ENCODE measurements around the gene DCAF15.

The DCAF15 gene

GRCh38 chr19:13977803-13978202 is 25.5 kb downstream of the DCAF15 start:
- DNase-seq (ENCODE audit: low read depth) = no peak

DNA sequence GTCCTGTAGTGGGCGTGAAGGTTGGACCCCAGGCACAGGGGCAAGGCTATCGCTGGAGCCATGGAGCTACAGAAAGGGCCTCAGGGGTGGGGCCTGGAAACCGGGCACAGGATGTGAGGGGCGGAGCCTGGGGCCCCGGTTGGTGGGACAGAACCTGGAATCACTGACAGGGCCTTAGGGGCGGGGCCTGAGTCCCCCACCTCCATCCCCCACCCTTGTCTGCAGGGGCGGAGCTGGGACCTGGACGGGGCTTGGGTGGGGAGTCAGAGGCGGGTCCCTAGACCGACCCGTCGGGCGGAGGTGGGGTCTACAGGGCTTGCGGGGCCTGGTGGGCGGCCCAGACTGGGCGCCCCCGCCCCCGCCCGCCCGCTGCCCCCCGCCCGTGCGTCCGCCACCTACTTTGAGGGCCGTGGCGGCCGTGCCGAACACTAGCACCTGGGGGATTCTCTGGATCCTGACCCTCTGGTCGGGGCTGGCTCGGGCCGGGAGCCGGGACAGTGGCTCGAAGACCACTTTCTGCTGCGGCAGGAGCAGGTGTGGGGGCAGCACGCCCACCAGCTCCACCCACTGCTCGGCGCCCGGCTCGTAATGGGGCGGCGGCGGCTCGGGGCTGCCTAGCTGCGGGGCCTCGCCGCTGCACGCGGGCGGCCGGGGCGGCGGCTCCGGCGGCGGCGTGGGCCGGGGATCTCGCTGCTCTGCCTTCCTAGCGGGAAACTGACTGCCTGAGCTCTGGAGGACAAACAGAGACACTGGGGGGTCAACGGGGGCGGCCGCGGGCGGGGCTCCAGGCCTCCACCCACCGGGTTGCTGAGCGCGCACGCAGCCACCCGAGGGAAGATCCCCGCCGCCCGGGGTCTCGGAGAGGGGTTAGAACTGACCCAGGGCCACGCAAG is 26.3 kb downstream of the DCAF15 start:
- no peak for DNase-seq (ENCODE audit: low read depth)

DNA sequence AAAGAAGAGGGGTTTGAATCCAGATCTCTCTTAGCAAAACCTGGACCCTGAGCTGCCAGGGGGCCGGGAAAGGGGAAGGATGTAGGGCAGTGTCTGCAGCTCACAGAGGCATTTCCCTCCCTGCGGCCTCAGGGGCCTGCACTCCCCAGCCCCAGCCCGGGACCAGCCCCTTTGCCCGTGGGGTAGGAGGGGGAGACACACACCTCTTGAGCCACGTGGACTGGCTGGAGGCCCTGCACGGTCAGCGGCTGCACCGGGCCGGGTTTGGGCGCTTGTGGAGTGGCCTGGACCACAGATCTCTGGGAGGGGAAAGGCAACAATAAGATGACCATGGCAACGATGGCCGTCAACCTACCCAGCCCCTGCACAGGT is 26.9 kb downstream of the DCAF15 start:
- DNase-seq (ENCODE audit: low read depth) = no peak

DNA sequence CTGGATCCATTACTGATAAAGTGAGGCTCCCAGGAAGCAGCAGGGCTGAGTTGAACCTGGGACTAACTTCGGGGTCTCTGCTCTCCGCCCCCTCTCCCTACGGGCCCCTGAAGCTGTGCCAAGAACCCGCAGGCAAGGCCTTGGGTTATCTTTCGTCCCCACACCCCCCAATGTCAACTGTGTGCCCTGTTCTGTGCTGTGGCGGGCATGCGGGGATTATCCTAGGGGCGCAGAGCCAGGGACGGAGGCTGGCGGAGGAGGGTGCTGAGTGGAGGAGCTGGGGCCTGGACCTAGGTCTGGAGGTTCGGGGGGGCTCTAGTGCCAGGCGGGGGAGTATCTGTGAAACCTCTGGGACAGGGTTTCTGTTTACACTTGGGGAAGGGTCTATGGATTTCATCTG is 27.4 kb downstream of the DCAF15 start:
- no peak for DNase-seq (ENCODE audit: low read depth)

GRCh38 chr19:13980340-13980739 is 28.0 kb downstream of the DCAF15 start:
- DNase-seq (ENCODE audit: low read depth) = no peak

- DNase-seq (ENCODE audit: low read depth) = no peak
Observed at GRCh38 chr19:13981021-13981420, 28.7 kb downstream of the DCAF15 start.

DNA sequence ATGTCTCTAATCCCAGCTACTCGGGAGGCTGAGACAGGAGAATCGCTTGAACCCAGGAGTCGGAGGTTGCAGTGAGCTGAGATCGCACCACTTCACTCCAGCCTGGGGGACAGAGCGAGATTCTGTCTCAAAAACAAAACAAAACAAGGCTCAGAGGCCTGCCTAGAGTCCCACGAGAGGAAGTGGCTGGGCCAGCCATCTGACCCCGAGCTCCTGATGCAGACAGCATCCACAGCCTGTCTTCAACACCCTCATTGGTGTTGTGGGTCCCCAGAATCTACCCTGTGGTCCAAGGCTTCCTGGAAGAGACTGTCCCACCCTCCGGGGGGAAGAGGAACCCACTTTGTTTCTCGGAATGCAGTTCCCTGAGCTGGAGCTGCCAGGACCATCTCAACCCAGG is 29.2 kb downstream of the DCAF15 start:
- no peak for DNase-seq (ENCODE audit: low read depth)

DNA sequence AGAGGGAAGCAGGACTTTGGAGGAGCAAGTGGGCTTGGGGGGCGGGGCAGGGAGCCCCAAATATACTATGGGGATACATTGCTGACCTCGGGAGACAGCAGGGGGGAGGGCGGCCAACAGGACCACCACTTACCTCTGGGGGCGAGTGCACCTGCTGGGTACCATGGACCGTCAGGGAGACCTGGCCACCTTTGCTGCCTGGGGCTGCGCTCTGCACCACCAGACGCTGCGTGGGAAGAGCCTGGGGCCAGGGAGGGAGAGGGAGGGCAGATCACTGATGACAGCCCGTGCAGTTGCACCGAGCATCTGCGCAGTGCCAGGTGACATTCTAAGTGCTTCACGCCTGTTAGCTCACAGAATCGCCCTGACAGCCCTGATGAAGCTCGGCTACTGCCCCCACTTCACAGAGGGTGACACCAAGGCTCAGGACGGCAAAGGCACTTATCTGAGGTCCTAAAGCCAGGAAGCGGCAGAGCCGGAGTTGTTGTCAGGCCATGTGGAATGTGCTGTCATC is 29.7 kb downstream of the DCAF15 start:
- no peak for DNase-seq (ENCODE audit: low read depth)

DNA sequence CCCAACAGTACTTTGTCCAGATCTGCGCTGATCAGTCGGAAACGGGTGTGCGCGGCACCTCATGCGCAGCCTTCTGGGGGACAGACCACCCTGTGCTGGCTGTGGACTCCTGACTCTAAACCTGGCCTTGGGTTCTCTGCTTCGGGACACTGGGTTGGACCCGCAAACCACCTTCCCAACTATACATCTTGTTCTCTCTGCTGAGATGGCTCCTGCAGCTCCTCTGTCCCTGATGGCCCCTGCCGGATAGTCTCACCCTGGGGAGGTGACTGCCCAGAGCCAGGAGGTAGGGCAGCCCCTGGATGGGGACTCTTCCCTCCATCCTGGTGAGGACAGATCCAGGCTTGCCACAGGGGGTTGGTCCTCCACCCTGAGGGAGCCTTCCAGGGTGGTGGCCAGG is 30.5 kb downstream of the DCAF15 start:
- no peak for DNase-seq (ENCODE audit: low read depth)

DNA sequence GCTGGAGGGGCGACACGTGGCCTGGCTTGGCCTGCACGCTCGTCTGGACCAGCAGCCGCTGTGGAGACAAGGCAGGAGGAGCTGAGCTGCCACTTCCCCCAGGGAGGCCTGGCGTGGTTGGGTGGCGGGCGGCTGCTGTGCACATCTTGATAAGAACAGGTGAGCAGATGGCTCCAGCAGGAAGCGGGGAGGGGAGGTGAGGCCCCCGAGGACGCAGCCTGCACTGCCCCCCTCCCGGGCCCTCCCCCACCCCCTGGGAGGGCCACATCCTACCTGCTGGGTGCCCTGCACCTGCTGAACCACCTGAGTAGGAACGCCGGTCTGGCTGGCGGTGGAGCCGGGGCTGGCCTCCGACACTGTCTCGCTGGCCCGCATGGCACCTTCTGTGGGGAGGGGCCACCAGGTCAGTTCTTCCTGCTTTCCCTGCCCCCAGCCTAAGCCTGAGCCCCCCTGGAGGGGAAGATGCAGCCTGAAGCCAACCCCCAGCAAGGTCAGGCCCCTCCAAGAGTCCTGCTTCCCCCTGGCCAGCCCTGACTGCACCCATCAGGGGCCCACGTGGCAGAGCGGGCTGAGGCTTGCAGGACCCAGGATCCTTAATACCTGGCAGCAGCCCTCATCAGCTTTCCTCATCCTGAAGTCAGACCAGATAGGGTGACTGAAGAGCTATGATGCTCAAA is 31.0 kb downstream of the DCAF15 start:
- no peak for DNase-seq (ENCODE audit: low read depth)

DNA sequence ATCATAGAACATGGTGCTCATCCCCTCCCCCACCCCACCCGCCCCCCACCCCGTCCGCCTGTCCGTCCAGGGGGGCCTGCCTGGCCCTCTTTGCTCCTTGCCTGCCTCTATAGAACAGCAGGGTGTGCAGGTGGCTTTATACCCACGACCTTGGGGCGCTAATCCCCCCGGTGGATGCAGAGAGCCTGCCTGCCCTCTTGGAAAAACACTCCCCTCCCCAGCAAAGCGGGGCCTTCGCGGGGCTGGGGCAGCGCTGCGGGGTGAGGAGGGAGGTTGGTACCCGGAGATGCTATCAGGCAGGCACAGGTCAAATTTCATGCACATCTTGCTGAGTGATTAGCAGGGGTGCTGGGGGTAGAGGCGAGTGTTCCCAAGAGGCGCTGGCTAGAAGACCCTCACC is 31.9 kb downstream of the DCAF15 start:
- DNase-seq (ENCODE audit: low read depth) = no peak

GRCh38 chr19:13984875-13985741 is 32.8 kb downstream of the DCAF15 start:
- DNase-seq (ENCODE audit: low read depth) = no peak

DNA sequence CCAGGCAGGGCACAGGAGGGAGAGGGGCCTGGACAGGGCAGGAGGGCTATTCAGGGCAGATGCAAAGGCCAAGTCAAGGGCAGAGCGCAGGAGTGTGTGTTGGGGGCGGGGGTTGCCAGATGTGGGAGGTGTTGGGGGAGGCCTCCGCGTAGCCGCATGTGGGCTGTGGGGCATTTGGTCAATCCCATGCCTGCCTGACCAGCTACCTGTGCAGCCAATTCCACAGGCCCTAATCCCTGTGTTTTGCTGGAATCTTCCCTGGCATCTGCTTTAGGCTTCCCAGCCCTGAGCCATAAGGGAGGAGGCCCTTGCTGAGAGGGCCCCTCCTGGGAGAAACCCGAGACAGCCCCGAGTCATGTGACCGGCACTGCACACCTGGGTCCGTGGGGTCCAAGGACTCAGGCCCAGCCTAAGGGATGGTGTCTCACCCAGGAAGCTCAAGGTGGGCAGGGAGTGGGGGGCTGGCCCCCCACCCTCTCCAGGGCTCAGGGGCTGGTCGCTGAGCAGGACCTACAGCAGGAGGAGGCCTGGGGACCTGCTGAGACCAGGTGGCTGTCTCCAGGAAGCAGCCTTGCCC is 33.5 kb downstream of the DCAF15 start:
- DNase-seq (ENCODE audit: low read depth) = no peak

DNA sequence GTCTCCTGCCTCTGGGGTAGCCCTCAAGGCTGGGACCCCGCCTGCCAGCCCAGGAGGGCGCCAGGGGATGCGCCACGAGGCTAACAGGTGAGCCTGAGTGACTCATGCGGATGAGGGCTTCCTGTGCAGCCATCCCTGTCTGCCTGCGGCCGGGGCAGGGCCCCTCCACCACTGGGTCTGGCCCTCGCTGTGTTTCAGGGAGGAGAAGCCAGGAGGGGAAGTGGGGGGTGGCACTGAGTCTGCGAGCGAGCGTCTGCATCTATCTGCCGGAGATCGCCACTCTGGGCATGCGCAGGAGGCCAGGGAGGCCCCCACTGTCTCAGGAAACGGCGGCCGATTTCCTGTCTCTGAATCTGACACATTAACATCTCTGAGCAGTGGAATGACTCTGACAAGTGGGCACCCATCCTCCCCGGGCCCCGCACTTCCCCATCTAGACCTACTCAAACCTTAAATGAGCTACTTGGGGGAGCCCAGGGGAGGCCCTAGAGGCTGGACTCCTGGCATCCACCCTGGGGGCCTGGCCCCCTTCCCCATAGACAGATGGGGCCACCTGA is 34.1 kb downstream of the DCAF15 start:
- DNase-seq (ENCODE audit: low read depth) = peak; percentile 99

GRCh38 chr19:13987101-13987890 is 35.0 kb downstream of the DCAF15 start:
- DNase-seq (ENCODE audit: low read depth) = no peak

DNA sequence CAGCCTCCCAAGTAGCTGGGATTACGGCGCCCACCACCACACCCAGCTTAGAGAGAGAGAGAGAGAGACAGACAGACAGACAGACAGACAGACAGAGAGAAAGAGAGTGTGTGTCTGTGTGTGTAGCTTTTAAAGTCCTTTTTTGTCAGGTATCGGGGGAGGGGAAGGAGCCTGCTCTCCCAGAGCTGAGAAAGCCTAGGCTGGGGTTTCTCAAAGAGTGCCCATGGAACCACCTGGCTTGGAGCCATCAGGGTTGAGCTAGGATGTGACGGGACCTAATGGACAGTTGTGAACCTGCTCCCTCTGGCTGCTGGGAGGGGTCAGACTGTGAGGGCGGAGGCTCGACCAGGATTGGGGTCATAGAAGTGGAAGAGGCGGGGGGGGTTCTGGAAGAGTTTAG is 37.2 kb downstream of the DCAF15 start:
- no peak for DNase-seq (ENCODE audit: low read depth)

DNA sequence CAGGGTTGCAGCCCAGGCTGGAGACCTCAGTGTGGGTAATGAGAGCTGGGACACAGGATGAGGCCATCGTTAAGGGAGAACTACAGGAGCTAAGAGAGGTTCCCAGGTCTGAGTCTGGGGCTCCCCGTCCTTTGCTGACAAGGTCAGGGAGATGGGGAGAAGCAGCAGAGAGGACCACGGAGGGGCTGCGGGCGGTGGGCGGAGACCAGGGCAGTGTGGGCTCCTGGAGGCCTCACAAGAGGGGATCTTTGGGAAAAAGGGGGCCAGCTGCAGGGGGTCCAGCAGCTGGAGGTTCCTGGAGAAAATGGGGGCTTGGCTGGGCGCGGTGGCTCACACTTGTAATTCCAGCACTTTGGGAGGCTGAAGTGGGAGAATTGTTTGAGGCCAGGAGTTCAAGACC is 37.8 kb downstream of the DCAF15 start:
- DNase-seq (ENCODE audit: low read depth) = no peak

DNA sequence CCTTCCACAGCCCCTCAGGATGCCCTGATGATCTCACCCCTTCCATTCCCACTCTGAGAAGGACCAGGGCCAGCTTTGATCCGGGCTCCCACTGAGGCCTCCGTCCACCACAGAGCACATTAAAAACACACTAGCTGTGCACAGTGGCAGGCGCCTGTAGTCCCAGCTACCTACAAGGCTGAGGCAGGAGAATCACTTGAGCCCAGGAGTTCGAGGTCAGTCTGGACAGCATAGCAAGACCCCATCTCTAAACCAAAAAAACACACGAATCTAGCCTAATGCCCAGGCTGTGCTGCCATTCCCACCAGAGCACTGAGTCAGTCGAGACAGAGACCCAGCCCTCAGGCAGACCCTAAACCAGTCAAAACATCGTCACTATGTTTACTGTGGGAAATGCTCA is 39.7 kb downstream of the DCAF15 start:
- DNase-seq (ENCODE audit: low read depth) = no peak

DNA sequence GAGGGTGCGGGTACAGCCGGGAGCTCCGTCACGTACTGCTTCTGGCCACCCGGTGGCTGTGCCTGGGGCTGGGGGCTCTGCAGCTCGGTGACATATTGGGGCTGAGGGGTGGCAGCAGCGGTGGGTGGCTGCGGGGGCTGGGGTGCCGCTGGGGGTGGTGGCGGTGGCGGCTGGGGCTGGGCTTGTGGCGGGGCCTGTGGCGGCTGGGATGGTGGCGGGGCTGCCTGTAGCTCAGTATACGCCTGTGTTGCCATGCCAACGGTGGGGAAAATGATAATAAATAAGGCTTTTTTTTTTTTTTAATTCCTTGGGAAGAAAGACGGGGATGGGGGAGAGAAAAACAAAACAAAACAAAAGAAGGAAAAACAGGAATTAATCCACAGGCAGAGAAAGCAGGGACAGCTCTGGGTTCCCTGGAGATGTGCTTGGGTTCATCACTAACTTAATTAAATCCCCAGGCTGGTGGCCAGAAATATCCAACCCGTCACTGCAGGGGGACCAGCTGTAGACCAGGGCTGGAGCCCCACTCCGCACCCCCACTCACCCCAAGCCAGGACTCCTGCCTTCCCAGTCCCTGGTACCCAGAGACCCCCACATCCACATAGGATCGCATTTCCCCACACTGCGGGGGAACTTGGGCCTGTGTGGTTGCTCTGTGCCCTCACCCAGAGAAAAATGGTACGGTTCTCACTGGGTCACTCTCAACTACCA is 41.4 kb downstream of the DCAF15 start:
- DNase-seq (ENCODE audit: low read depth) = no peak

DNA sequence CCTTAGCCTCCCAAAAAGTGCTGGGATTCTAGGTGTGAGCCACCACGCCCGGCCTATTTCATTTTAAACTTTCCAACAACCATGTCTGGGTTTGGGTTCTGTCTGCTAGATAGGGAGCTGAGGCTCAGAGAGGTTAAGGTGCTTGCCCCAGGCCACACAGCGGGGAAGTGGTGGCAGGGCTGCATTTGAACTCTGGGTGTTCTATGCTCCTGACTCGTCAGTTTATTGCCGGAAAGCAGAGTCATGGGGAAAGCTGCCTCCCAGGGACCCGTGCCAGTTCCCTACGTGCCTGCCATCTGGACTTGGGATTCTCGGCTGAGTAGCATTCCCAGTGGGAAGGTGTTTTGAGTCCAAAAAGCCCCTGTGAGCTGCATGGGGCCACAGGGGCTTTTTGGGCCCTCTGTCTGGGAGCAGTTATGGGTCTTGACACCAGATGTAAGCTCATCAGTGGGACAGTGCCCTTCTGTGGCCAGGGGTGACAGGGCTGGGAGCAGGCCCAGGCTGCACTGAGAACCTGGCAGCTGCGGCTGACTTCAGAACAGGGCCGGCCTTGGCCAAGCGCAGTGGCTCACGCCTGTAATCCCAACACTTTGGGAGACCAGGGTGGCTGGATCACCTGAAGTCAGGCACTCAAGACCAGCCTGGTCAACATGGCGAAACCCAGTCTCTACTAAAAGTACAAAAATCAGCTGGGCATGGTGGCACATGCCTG is 42.9 kb downstream of the DCAF15 start:
- no peak for DNase-seq (ENCODE audit: low read depth)

Measured in stimulated activated CD8-positive, alpha-beta memory T cell treated with anti-CD3 and anti-CD28 coated beads, Interleukin-12 subunit alpha, Interleukin-12 subunit beta, amount 100 ng/mL, for 1 hour (primary cell).